ENCODE data around the gene HERPUD1.

GRCh38 chr16:56990407-56991286, 58.7 kb downstream of the HERPUD1 start:
- TF ChIP-seq CTCF (IDR thresholded peaks at IDR 0.05) (no peak), POLR2AphosphoS5 (IDR thresholded peaks at IDR 0.05; ENCODE audit: insufficient read depth in 1 of 2, low read depth in 1 of 2) (no peak), POLR2A (IDR thresholded peaks at IDR 0.05) (no peak)

Measured in vagina (tissue), 2 donors.